NOMO-1 treated with DMSO at 0.1 percent for 48 hours (cell line): Measurements from ENCODE around the gene THSD1.
"Not testable (repeated sequence)": the region's sequence is repeated elsewhere in the genome, so short reads cannot be mapped to it uniquely, and the experiment has no call there.

ENCODE experiments used
- DNase-seq: peaks from one replicate; lab custom pipeline; 2025; ENCODE audit not compliant: unreplicated experiment; lab: John Stamatoyannopoulos, UW

The THSD1 gene

GRCh38 chr13:52356327-52356726, 49.6 kb downstream of the THSD1 start:
- no peak for DNase-seq

- no peak for DNase-seq
Observed at GRCh38 chr13:52353193-52353592, 52.8 kb downstream of the THSD1 start.

GRCh38 chr13:52348983-52349780, 56.8 kb downstream of the THSD1 start:
- DNase-seq, result no peak

- no peak for DNase-seq
Observed at GRCh38 chr13:52348071-52348470, 57.9 kb downstream of the THSD1 start.

GRCh38 chr13:52345631-52346251, 60.2 kb downstream of the THSD1 start:
- DNase-seq, result no peak

- no peak for DNase-seq
Observed at GRCh38 chr13:52345048-52345447, 60.9 kb downstream of the THSD1 start.

- no peak for DNase-seq
Observed at GRCh38 chr13:52344108-52344507, 61.9 kb downstream of the THSD1 start.

GRCh38 chr13:52342203-52342602, 63.8 kb downstream of the THSD1 start:
- not testable (repeated sequence) for DNase-seq

- DNase-seq, result not testable (repeated sequence)
Observed at GRCh38 chr13:52337828-52338455, 68.0 kb downstream of the THSD1 start.

- DNase-seq, result not testable (repeated sequence)
Observed at GRCh38 chr13:52334107-52334506, 71.9 kb downstream of the THSD1 start.

GRCh38 chr13:52331844-52332243, 74.1 kb downstream of the THSD1 start:
- DNase-seq, result not testable (repeated sequence)
